GM19452 (cell line): ENCODE data around the gene PTPRT.

Source experiments
- ATAC-seq: cut with Tn5 transposase; IDR thresholded peaks from one replicate; pipeline ENCODE4 v1.9.1; 2021; ENCODE audit not compliant: unreplicated experiment

PTPRT gene

DNA sequence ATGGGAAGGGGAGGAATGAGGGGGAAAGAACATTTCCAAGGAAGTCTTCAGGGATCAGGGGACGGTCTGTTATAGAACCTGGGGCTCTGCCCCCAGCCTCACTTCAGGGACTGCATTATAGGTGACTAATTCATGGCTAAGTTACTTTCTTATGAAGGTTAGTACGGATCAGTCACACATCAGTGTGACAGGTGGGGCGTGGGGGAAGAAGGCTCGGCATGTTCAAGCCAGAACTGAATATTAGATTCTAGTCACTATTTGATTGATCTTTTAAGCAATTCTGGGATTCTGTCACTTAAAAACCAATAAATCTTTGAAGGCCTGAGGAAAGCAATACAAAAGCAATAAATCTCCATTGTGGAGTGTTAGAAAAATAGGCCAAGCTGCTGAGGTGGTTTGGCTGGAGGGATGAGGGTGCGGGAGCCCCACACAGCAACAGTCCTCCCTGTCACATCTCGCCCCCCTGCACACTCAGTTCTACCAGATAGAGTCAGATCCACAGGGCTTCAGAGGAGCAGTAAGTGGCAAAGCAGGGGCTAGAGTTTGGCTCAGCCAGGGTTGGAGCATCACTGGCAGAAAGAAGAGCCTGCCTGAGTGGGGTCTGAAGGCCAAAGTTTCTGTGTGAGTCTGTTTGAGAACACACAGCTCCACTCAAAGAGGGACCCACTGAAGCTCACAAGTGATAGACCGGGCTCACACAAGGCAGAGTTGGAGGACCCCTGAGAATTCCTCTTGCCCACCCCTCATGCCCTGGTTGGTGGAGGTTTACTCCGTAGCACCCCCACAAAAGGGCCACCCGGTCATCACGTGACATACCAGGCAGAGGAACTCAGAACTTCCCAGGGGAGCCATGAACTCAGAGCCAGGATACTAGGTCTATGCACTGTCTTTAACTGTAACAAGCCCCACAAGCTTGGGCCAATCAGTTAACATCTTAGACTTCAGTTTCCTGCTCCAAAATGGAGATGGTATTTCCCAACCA lies 843.2 kb downstream of the PTPRT start:
- no peak for ATAC-seq

DNA sequence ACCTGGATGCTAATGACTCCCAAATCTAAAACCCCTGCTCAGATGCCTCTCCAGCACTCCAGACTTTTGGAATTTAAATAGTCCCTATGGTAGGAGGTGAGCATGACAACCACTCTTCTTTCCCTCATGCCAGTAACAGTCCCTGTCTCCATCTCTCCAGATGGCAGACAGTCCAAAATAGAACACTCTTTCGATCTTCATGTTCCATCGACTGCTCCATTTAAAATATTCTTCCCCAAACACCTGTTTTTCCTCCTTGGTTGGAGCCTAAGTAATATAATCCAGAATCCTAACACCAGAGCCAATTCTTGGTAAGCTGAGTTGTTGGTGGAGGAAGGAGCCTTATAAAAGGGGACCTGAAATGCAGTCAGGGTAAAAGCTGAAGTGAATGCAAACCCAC lies 848.1 kb downstream of the PTPRT start:
- ATAC-seq = no peak

DNA sequence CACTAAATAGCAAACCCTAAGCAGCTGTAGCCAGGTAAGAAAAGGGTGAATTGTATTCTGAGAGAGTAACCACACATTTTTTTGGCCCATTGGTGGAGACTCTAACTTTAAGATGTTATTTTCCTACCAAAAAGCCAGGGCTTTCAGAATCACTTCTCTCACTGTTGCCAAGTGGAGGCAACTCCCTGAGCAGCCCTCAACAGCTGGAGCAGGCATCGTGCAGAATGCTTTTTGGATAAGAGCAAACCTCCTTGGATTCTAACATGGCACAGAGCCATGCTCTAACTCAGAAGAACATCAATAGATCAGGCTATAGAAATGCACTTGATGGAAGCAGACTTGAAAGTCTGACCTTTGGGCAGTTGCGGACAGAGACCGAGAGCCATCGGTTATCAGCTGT lies 849.3 kb downstream of the PTPRT start:
- ATAC-seq = no peak

DNA sequence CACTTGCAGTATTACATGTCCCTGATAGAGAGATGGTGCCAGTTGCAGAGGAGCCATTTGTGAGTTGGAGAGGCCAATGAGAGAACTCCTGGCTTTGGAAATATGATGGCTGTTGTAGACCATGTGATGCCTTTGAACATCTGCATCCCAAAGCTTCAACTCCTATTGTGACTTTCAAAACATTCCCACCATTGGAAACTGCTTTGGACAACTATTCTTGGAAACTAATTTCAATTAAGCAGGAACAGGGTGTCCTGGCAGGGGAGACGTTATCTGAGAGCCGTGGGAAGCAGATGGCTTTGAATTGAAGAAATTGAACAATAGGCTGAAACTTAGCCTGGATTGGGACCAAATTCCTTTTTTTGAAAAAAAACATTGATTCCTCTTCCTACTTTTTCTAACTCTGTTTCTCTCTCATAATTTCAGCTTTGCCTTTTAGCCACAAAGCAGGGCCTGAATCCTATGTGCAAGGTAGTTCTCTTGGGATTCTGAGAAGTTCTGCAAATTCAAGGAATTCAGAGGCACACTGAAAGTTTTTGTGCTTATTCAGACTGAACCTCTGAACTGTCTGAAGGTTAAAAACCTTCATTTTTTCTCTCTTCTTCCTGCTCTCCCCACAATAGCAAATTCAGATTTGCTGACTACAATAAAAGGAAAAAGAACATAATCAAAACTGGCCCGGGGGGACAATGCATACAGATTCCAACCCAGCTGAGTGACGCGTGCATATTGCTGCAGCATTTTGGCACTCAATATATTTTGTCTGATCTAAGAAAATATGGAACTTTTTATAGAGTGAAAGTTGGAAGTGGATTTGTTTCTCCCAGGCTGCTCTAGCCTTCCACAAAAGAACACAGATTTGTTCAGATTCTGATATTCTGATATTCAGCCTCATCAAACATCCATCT lies 851.2 kb downstream of the PTPRT start:
- ATAC-seq = no peak

DNA sequence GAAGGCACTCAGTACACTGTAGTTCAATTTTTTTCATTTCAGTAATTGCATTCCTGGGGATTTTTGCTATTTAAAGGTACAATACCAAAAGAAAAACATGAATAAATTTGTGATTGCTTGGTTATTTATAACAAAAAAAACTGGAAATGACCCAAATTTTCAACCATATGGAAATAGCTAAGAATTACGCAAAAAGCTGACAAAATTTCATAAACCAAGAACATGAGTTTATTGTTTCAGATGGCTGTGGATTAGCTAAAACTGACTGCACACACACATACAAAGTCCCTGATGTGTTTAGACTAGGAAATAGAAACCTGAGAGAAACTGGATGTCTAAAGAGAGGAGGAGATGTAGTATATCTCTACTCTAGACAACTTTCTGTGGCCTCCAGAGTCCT lies 853.1 kb downstream of the PTPRT start:
- no peak for ATAC-seq

DNA sequence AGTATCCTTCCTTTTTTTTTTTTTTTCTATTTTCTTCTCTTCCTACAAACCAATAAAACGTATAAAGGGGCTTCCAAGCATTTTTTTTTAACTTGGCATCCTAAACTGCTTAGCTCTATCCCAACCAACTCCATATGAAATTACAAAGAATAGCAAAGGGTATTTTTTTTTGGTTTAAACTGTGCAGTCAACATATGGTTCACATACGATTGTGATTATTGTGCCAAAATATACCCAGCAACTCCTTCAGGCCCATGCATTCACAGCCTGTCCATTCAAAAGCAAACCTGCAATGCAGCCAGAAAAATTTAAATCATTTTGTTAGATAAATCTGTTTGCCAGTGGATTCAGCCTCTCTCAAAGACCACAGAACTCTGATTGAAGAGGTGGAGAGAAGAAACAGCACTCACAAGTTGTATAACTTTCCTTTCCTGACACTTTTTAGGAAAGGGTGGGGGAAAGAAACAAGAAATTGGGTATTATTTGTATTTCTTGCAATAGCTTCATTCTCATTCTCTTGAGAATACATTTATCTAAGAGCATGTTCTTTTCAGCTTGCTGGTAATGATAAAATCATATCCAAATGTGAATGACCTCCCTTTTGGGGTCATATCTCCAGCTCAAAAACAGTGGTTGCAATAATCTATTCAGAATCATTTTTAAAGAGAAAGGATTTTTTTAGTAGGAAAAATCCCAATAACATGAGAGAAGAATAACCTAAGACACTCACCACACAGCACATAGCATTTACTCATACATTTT lies 870.3 kb downstream of the PTPRT start:
- ATAC-seq = no peak

DNA sequence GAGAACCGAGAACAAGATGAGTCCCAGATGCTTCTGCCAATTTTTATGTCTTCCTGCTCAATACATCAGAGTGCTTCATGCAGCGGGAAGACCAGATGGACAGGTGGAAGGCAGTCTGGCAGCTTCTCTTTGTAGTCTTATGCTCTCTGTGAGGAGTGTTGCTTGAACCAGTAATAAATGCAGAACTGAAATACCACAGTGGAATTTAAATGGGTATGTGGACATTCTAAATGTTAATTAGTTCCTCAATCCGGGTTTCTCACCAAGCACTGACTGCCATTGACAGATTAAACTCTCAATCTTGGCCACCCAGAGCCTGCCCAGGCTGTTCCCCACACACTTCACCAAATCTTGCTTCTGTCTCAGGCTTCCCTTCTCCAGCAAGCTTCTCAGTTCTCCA lies 876.0 kb downstream of the PTPRT start:
- no peak for ATAC-seq

DNA sequence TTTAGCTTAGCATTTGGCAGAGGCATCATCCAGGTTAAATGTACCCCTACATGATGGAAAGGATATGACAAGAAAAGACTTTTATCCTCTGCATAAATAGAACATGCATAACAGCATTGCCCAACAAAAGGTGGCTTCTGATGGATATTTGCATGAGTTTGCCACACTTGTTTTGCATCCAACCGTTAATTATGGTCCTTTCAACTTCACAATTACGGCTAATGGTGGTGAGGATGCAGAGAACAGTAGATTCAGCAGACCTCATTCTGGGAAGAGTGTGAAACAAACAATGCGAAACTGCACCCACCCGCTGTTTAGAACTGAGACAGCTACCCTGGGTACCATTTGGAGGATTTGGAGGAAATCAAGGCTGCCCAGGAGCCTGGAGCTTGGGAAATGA lies 880.7 kb downstream of the PTPRT start:
- no peak for ATAC-seq

DNA sequence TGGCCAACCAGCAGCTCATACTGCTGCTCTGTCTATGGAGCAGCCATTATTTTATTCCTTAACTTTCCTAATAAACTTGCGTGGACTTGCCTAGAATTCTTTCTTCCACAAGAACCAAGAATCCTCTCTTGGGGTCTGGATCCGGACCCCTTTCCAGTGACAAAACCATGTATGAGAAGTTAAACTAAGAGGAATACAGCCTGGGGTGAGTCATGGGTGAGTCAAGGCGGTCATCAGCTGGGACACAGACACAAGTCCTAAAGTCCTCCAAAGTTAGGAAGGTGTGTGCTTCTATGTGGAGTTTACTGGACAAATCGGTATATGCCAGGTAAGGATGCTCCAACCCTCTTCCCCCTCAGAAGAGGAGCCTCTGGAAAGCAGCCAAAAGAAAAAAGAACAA lies 881.5 kb downstream of the PTPRT start:
- no peak for ATAC-seq

DNA sequence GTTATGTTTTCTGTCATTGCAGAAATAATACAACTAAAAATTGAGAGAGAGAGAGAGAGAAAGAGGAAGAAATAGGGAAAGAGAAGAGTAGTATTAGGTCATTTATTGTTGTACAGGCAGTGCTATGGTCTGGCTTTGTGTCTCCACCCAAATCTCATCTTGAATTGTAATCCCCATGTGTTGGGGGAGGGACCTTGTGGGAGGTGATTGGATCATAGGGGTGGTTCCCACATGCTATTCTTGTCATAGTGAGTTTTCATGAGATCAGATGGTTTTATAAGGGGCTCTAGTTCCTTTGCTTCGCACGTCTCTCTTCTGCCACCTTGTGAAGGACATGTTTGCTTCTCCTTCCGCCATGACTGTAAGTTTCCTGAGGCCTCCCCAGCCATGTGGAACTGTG lies 894.1 kb downstream of the PTPRT start:
- ATAC-seq = no peak

DNA sequence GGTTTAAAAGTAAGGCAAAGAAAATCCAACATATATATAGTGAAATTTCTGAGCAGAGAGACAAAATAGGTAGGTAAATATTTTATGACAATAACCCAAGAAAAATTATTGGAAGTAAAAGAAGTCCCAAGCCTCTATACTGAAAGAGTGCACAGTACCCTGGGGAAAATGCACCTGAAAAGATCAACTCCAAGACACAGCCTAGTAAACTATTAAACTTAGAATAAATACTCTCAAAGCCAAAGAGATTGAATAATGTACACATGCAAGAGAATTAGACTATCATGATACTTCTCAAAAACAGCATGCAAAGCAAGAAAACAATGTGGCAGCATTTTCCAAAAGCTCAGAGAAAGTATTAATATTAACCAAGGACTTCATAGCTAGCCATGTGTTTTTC lies 894.7 kb downstream of the PTPRT start:
- no peak for ATAC-seq

DNA sequence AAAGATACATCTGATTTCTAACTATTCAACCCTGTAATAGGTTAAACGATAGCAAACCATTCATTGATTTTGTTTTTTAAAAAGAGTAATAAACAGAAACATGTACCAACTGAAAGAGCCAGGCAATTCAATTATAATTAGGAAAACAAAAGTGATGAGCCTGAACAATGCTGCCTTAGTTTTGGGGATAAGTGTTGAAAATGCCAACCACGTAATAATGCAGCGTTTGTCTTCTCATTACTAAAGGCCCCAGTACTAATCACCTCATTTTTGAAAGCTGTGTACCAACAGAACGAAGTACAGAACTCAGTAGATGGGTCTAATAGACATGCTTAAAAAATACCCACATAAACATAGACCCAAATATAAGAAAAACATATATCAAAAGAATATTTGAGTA lies 907.9 kb downstream of the PTPRT start:
- no peak for ATAC-seq

DNA sequence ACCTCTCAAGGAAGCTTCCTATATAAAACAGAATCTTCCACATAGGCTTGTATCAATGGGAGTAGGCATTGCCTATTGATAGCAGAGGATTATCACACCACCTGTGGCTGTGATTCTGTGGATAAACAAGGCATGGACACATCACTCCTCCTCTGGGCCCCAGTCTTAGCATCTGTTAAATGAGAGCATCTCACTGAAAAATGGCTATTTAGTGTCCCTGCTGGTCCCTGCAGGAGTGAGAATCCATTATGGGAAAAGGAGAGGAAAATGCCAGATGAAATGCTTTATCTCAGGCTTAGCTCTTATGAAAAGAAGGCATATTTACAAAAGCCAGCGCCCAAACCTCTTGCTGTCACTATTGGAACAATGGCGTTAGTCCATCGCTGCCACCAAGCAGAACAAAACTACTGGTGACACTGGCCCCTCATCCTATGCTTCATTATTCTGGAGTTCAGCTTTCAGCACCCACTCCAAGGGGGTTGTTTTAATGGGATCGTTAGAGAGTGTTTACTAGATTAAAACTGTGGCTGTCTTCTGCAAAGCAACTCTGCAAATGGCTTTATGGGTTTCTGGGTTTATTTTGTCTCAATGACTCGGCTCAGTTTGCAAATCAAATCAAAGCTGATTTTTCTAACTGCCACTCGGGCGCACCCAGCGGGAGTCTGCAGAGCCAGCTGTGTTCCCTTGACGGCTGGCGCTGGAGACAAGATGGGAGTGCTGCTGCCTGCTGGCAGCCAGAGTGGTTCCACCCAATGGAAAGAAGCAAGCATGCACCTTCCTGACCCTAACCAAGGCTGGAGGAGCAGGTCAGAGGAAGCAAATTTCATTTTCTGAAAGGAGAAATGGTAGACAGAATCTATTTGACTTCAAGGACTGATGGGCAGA lies 912.7 kb downstream of the PTPRT start:
- ATAC-seq = no peak

DNA sequence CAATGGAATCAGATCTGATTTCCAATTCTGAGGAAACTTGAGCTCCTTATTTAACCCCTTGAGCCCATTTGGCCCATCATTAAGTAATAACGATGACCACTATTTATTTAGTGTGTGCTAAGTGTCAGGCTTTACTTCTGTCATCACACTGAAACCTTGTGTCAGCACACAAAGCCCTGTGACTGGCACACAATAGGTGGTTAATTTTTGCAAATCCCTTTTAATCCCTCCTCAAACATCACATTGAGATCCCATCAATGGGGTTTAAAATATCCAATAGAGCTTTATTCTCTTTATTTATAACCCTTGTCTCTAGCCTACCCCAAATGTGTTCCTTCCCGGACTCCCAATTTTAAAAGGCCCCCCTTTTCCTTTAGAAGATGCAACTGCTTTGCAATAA lies 914.7 kb downstream of the PTPRT start:
- no peak for ATAC-seq

DNA sequence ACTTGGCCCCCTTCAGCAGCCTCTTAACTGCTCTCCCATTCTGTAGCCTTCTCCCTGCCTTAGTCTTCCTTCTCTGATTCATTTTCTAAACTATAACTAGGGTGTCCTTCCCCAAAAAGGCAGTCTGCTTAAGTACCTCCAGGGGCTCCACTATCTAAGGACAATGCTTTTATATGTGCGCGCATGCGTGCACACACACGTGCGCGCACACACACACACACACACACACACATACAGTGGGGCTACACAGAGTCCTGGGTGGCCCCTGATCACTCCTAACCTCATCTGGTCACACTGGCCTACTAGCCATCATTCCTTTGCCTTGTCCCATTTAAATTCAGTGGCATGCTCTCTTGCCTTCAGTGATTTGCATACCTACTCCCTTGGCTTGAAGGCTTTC lies 917.2 kb downstream of the PTPRT start:
- no peak for ATAC-seq

DNA sequence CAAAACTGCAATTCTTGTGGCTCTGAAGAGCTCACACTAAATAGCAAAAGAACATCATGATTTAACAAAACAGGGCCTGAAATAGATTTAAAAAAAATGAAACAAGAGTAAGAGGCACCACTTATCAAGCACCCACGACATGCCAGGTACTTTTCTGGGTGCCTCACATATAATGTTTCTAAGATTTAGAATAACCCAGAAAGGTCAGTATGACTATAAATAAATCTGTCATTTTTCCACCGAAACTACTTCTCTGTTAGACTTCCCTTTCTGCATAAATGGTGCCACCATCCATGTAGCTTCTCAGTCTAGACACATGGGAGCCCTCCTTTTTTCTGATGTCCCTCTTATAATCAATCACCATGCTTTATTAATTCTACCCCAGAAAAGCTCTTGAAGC lies 919.2 kb downstream of the PTPRT start:
- no peak for ATAC-seq

DNA sequence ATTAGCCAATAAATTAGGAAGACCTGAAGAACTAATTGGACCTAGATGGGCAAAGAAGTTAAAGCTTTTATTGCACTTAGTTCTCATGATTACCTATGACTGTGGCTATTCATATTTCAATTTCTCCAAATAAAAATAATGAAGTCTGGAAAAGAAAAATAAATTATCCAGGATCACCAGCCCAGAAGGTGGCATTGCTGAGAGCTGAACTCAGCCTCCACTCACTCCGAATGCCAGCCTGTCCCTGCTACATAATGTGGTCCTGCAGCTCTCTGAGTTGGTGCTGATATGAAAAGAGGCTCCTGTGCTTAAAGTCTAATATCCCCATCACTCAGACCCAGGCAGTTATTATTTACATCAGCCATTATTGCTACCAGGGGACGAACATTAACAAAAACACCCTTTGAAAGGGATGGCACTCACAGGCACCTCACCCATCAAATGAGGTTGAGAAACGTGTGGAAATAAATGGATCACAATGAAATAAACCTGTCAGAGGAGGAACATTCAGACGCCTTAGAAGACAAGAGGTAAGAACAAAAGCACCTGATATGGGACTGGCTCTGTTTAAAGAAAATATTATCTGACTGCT lies 921.8 kb downstream of the PTPRT start:
- ATAC-seq = no peak

DNA sequence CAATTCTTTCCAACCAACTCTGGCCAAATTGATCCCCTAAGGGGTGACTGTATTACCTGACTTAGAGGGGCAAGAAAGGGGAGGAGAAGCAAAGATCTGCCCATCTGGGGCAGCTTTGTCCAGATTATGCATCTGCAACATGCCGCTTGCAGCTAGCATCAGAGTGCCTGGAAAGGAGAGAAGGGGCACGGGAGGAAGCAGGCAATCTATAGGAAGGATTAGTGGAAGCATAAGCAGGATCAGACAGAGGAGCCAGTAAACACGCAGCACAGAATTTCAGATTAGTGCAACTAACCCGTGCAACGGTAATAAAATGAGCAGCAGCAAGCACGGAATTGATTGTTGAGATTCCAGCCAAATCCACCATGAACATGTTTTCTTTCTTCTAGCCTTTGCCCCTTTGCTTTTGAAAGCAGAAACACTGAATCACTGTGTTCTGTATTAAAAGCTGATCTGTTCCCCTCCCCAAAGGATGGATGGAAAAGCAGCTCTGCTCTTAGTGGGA lies 927.9 kb downstream of the PTPRT start:
- ATAC-seq = no peak

DNA sequence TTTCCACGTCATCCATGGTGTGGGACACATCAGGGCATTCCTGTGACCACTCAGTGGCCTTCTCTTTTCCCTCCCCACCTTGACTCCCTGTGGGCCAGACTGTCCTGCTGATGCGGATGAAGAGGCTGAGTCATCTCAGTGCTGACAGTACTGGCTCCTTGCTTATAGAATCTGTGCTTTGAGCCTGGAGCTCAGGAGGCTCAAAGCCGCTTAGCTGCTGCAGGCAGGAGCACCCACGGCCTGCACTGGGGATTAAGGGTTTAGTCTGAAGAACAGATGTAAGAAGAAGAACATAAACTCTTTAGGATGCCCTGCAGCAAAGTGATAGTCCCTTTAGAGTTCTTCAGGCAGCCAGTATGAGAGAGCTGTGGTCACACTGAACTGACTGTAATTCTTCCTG lies 929.5 kb downstream of the PTPRT start:
- no peak for ATAC-seq

DNA sequence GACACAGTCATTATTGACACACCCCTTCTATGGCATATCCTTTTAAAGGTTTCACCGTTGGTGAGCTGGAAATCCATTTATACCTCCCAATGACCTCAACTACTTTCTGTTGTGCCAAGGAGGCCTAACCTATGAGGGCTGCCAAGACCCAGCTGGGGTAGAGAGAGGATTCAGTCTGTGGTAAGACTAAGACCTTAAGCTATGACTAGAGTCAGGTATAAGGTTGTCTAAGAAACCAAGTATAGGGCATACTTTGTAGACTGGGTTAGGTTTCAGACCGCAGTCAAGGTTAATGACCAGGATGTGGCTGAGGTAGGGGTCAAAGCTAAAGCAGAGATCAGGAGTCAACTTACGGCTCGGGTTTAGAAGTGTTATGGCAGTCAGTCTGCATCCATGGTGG lies 930.3 kb downstream of the PTPRT start:
- no peak for ATAC-seq
